Upper lobe of left lung (tissue), 6 donors: ENCODE results near the gene KNTC1. TPM values are rescaled to one million over a fixed set of nuclear protein-coding genes. Genes with fewer than 3 reads are reported as not detected.
A peak's percentile ranks its signal among the peaks of the same experiment; 100 is the strongest.
"Not testable (repeated sequence)": the region's sequence is repeated elsewhere in the genome, so short reads cannot be mapped to it uniquely, and the experiment has no call there.

Experiments used
- ATAC-seq, 2 donors: fragments of 200-7000 bp; cut with Tn5 transposase; one replicate each; pipeline ENCODE4 v1.9.1; 2022; ENCODE audit warnings: mild to moderate bottlenecking in 2 of 2, moderate library complexity in 2 of 2; ENCODE audit not compliant: low FRiP score in 2 of 2
- DNase-seq, 2 donors: peaks; one replicate each; pipeline ENCODE4 v3.0.0-alpha.2; 2019 to 2020
- H3K27ac ChIP-seq, 4 donors: fragments of 200-600 bp; sonication (generic); one replicate each; pipeline ENCODE4 v1.5.1; 2016 to 2019
- H3K27me3 ChIP-seq, 4 donors: fragments of 200-600 bp; sonication (generic); one replicate each; pipeline ENCODE4 v1.5.1; 2017 to 2019
- H3K36me3 ChIP-seq, 4 donors: fragments of 200-600 bp; sonication (generic); one replicate each; pipeline ENCODE4 v1.5.1; 2016 to 2019
- H3K4me1 ChIP-seq, 4 donors: fragments of 200-600 bp; sonication (generic); one replicate each; pipeline ENCODE4 v1.5.1; 2018 to 2019
- H3K4me3 ChIP-seq, 4 donors: fragments of 200-600 bp; sonication (generic); one replicate each; pipeline ENCODE4 v1.5.1; 2017 to 2019; ENCODE audit warnings: mild to moderate bottlenecking in 2 of 4, moderate library complexity in 1 of 4
- H3K9me3 ChIP-seq, 4 donors: fragments of 200-600 bp; sonication (generic); one replicate each; pipeline ENCODE4 v1.5.1; 2018 to 2019
- CTCF ChIP-seq, 6 experiments: fragments of 450-650 bp in 4 of 6; fragments of 200-600 bp in 2 of 6; sonication (generic) in 2 of 6; IDR thresholded peaks; one replicate each; pipeline ENCODE4 v1.5.1; 2016 to 2019; ENCODE audit warnings: antibody characterized with exemption in 6 of 6
- EP300 ChIP-seq, 4 donors: sonication (generic); formaldehyde crosslinking; IDR thresholded peaks; one replicate each; pipeline ENCODE4 v1.5.1; 2017; ENCODE audit warnings: antibody characterized with exemption in 4 of 4, control low read depth in 2 of 4
- POLR2A ChIP-seq, 4 donors: fragments of 450-650 bp; IDR thresholded peaks; one replicate each; pipeline ENCODE4 v1.5.1; 2016 to 2017; ENCODE audit warnings: antibody characterized with exemption in 4 of 4, mild to moderate bottlenecking in 2 of 4
- POLR2AphosphoS5 ChIP-seq, 2 donors: sonication (generic); formaldehyde crosslinking; IDR thresholded peaks; one replicate each; pipeline ENCODE4 v1.5.1; 2017; ENCODE audit warnings: antibody characterized with exemption in 2 of 2
- WGBS, 2 donors: methylation state at CpG; one replicate each; pipeline ENCODE4 v1.1.5; 2017 to 2018; 5-methylcytosine and 5-hydroxymethylcytosine counted together
- total RNA-seq, 6 donors: library from RNA; depleted of rRNA in 4 of 6; stranded (reverse); fragments of >200 nt in 4 of 6; gene quantifications; one replicate each; pipeline versions ENCODE4 v1.1.0 to v1.2.1, GENCODE V29; 2016 to 2021
- donor health status: DM: no; HTN: no; CAD: no; lungs with moderate emphysema.
- donor health status: DM: no; HTN: yes; CAD: no; lungs with severe emphysema.

KNTC1 gene, protein sequence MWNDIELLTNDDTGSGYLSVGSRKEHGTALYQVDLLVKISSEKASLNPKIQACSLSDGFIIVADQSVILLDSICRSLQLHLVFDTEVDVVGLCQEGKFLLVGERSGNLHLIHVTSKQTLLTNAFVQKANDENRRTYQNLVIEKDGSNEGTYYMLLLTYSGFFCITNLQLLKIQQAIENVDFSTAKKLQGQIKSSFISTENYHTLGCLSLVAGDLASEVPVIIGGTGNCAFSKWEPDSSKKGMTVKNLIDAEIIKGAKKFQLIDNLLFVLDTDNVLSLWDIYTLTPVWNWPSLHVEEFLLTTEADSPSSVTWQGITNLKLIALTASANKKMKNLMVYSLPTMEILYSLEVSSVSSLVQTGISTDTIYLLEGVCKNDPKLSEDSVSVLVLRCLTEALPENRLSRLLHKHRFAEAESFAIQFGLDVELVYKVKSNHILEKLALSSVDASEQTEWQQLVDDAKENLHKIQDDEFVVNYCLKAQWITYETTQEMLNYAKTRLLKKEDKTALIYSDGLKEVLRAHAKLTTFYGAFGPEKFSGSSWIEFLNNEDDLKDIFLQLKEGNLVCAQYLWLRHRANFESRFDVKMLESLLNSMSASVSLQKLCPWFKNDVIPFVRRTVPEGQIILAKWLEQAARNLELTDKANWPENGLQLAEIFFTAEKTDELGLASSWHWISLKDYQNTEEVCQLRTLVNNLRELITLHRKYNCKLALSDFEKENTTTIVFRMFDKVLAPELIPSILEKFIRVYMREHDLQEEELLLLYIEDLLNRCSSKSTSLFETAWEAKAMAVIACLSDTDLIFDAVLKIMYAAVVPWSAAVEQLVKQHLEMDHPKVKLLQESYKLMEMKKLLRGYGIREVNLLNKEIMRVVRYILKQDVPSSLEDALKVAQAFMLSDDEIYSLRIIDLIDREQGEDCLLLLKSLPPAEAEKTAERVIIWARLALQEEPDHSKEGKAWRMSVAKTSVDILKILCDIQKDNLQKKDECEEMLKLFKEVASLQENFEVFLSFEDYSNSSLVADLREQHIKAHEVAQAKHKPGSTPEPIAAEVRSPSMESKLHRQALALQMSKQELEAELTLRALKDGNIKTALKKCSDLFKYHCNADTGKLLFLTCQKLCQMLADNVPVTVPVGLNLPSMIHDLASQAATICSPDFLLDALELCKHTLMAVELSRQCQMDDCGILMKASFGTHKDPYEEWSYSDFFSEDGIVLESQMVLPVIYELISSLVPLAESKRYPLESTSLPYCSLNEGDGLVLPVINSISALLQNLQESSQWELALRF (N-terminal part only)
- total RNA-seq: 10 to 100 TPM in 4 of 6 donors, 1 to 10 TPM in 2; 6.7 to 34.6 (median 17.6) TPM

GRCh38 chr12:122526683-122527477, at the start of gene KNTC1, which contains the start of gene RSRC2:
Gene KNTC1, plus strand, starts transcription at chr12:122527249. Its CDS starts 2,815 bp downstream, at chr12:122530064.
Gene RSRC2, minus strand, starts transcription at chr12:122526936. Its CDS starts 83 bp downstream, at chr12:122526853.
- 0% methylated on average over 43 to 51 of the region's 51 CpGs for WGBS, 2 donors
- peak; percentile 94 to 99 for DNase-seq
- H3K9me3 ChIP-seq: no peaks in the 10 kb centered on the region
- H3K27me3 ChIP-seq: no peaks in the 10 kb centered on the region
- H3K4me1 ChIP-seq: peaks cover 35 to 46% (median 41%) of the 10 kb centered on the region in 4 donors
- peaks cover under 1 to 15% (median 3%) of the 10 kb centered on the region in 4 donors for H3K36me3 ChIP-seq
- peak; percentile 98 to 100 for ATAC-seq
- H3K27ac ChIP-seq: peak within 1 kb of the TSS; percentile 98 to 100 (median 99)
- TF ChIP-seq POLR2A (IDR thresholded peaks at IDR 0.05): peak; percentile 93 to 99 (median 96)
- TF ChIP-seq CTCF (IDR thresholded peaks at IDR 0.05): no peak
- peak in 1 of 4 donors; percentile 72 for TF ChIP-seq EP300 (IDR thresholded peaks at IDR 0.05)
- peak; percentile 95 to 96 for TF ChIP-seq POLR2AphosphoS5 (IDR thresholded peaks at IDR 0.05)
- peak within 1 kb of the TSS; percentile 58 to 79 (median 64) for H3K4me3 ChIP-seq

DNA sequence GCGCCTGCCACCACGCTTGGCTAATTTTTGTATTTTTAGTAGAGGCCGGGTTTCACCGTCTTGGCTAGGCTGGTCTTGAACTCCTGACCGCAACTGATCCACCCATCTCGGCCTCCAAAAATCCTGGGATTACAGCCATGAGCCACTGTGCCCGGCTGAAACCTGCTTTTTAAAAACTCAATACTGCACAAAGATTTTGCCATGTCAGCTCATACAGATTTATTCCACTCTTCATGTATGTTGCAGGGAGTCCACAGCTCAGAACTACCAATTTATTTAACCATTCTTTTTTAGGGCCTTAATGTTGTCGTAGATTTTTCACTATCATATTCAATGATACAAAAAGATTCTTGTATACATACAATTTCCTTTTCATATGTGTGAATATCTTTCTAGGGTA, 46.3 kb upstream of the KNTC1 start:
- H3K27ac ChIP-seq: no peak overlapping the region
- H3K4me3 ChIP-seq: no peak overlapping the region
- peaks cover 35 to 100% (median 86%) of the 10 kb centered on the region in 4 donors for H3K36me3 ChIP-seq
- H3K9me3 ChIP-seq: no peaks in the 10 kb centered on the region
- no peaks in the 10 kb centered on the region for H3K4me1 ChIP-seq
- TF ChIP-seq POLR2AphosphoS5 (IDR thresholded peaks at IDR 0.05) (no peak), CTCF (IDR thresholded peaks at IDR 0.05) (no peak), EP300 (IDR thresholded peaks at IDR 0.05) (no peak), POLR2A (IDR thresholded peaks at IDR 0.05) (no peak)
- ATAC-seq (no peak), DNase-seq (no peak)
- no peaks in the 10 kb centered on the region for H3K27me3 ChIP-seq
- WGBS, 2 donors: 96 to 100% methylated on average over 8 of the region's 8 CpGs

- no peaks in the 10 kb centered on the region for H3K9me3 ChIP-seq
- no peak for ATAC-seq
- TF ChIP-seq EP300 (IDR thresholded peaks at IDR 0.05) (no peak), POLR2AphosphoS5 (IDR thresholded peaks at IDR 0.05) (no peak)
- no peaks in the 10 kb centered on the region for H3K4me1 ChIP-seq
- no peak overlapping the region for H3K27ac ChIP-seq
- H3K36me3 ChIP-seq: peaks cover 34 to 100% (median 81%) of the 10 kb centered on the region in 4 donors
- H3K4me3 ChIP-seq: no peak overlapping the region
- no peaks in the 10 kb centered on the region for H3K27me3 ChIP-seq
- no peak for DNase-seq
- WGBS, 2 donors: 94 to 97% methylated on average over 6 of the region's 6 CpGs
Measured at GRCh38 chr12:122481861-122482260, 45.2 kb upstream of the KNTC1 start.

GRCh38 chr12:122483969-122484368, 43.1 kb upstream of the KNTC1 start:
- Histone ChIP-seq H3K4me1 (no peaks in the 10 kb centered on the region), H3K27ac (no peak overlapping the region), H3K36me3 (peaks cover 34 to 100% (median 82%) of the 10 kb centered on the region in 4 donors), H3K27me3 (no peaks in the 10 kb centered on the region), H3K9me3 (no peaks in the 10 kb centered on the region), H3K4me3 (no peak overlapping the region)
- no peak for ATAC-seq
- 88 to 92% methylated on average over 5 of the region's 5 CpGs for WGBS, 2 donors
- TF ChIP-seq CTCF (IDR thresholded peaks at IDR 0.05): no peak
- TF ChIP-seq POLR2AphosphoS5 (IDR thresholded peaks at IDR 0.05): no peak
- TF ChIP-seq POLR2A (IDR thresholded peaks at IDR 0.05): no peak
- no peak for TF ChIP-seq EP300 (IDR thresholded peaks at IDR 0.05)
- DNase-seq: no peak

DNA sequence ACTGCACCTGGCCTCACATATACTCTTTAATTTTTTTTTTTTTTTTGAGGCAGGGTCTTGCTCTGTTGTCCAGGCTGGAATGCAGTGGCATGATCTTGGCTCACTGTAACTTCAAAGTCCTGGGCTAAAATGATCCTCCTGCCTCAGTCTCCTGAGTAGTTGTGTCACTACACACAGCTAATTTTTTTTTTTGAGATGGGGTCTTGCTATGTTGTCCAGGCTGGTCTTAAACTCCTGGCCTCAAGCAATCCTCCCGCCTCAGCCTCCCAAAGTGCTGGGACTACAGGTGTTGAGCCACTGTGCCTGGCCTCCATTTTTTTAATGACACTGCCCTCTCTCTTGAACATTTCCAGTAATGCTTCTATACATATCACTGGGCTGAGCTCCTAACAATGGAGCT, 42.7 kb upstream of the KNTC1 start:
- peaks cover 32 to 100% (median 82%) of the 10 kb centered on the region in 4 donors for H3K36me3 ChIP-seq
- not testable (repeated sequence) for ATAC-seq, H3K4me3 ChIP-seq, H3K27ac ChIP-seq, H3K4me1 ChIP-seq, H3K9me3 ChIP-seq, H3K27me3 ChIP-seq, DNase-seq
- WGBS, 2 donors: 100% methylated on average over 1 of the region's 1 CpG

- H3K36me3 ChIP-seq: peaks cover 17 to 100% (median 75%) of the 10 kb centered on the region in 4 donors
- not testable (repeated sequence) for DNase-seq, H3K27me3 ChIP-seq, H3K4me3 ChIP-seq, ATAC-seq, H3K9me3 ChIP-seq, H3K27ac ChIP-seq, H3K4me1 ChIP-seq
- 92 to 93% methylated on average over 6 of the region's 6 CpGs for WGBS, 2 donors
Measured at GRCh38 chr12:122486360-122486759, 40.7 kb upstream of the KNTC1 start.
